NOMO-1 treated with DMSO at 0.1 percent for 48 hours (cell line): ENCODE data around the gene DNAJC17.

Experiments
- DNase-seq: peaks from one replicate; lab custom pipeline; 2025; ENCODE audit not compliant: unreplicated experiment; lab: John Stamatoyannopoulos, UW

Gene DNAJC17

GRCh38 chr15:40767838-40768500, 39.3 kb downstream of the DNAJC17 start:
- DNase-seq: no peak

GRCh38 chr15:40766906-40767837, 40.1 kb downstream of the DNAJC17 start:
- DNase-seq: no peak

GRCh38 chr15:40766194-40766815, 41.0 kb downstream of the DNAJC17 start:
- no peak for DNase-seq

- no peak for DNase-seq
Observed at GRCh38 chr15:40764629-40765103, 42.6 kb downstream of the DNAJC17 start.

GRCh38 chr15:40763801-40764628, 43.3 kb downstream of the DNAJC17 start, which contains the start of gene GCHFR:
Gene GCHFR (plus strand): TSS chr15:40764068. CDS start chr15:40764181, 113 bp downstream.
- DNase-seq: peak; percentile 61

- peak; percentile 53 for DNase-seq
Observed at GRCh38 chr15:40762919-40763800, 44.1 kb downstream of the DNAJC17 start.

- DNase-seq: no peak
Observed at GRCh38 chr15:40759961-40760360, 47.3 kb downstream of the DNAJC17 start.

- DNase-seq: no peak
Observed at GRCh38 chr15:40756938-40757337, 50.3 kb downstream of the DNAJC17 start.

- no peak for DNase-seq
Observed at GRCh38 chr15:40755812-40756208, 51.5 kb downstream of the DNAJC17 start.

GRCh38 chr15:40754883-40755811, 52.1 kb downstream of the DNAJC17 start, which contains the start of gene RMDN3:
Gene RMDN3 (minus strand): TSS chr15:40755254. CDS start chr15:40754783, 471 bp downstream.
- DNase-seq: peak; percentile 91

- DNase-seq: no peak
Observed at GRCh38 chr15:40754574-40754882, 52.7 kb downstream of the DNAJC17 start.

- DNase-seq: no peak
Observed at GRCh38 chr15:40751745-40752144, 55.5 kb downstream of the DNAJC17 start.

- DNase-seq: no peak
Observed at GRCh38 chr15:40750885-40751284, 56.4 kb downstream of the DNAJC17 start.

GRCh38 chr15:40749151-40749630, 58.1 kb downstream of the DNAJC17 start:
- no peak for DNase-seq

- DNase-seq: no peak
Observed at GRCh38 chr15:40747685-40748631, 59.3 kb downstream of the DNAJC17 start.

- peak; percentile 30 for DNase-seq
Observed at GRCh38 chr15:40746916-40747418, 60.3 kb downstream of the DNAJC17 start.

GRCh38 chr15:40744815-40745152, 62.5 kb downstream of the DNAJC17 start:
- DNase-seq: no peak
